HG03571 (cell line): ENCODE measurements around the gene HCN2.
A peak's percentile ranks its signal among the peaks of the same experiment; 100 is the strongest.

Experiments
- ATAC-seq: cut with Tn5 transposase; IDR thresholded peaks from one replicate; pipeline ENCODE4 v1.9.1; 2021; ENCODE audit not compliant: unreplicated experiment

HCN2 gene

DNA sequence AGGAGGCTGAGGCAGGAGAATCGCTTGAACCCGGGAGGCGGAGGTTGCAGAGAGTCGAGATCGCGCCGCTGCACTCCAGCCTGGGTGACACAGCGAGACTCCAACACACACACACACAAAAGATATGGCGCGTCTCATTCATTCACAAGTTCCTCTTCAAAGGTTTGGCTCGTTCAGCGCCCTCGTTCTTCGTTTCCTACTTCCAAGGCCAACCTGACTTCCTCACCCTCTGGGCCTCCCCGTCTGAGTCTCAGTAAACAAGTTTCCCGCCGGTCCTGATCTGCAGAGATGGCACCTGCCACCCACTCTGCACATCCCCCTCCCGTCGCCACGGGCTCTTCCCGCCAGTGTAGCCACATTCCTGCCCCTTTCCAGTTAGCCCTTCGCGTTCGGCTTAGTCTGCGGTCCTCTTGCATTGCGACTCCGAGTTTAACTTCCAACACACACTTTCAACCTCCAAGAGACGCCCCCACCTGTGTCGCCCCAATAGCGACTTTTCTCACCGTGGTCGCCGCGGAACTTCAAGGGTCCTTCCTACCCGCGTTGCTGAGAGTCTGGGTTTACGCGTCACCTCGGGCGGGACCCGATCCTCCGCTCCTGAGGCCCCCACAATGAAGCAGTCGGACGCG lies 18.6 kb upstream of the HCN2 start:
- no peak for ATAC-seq

DNA sequence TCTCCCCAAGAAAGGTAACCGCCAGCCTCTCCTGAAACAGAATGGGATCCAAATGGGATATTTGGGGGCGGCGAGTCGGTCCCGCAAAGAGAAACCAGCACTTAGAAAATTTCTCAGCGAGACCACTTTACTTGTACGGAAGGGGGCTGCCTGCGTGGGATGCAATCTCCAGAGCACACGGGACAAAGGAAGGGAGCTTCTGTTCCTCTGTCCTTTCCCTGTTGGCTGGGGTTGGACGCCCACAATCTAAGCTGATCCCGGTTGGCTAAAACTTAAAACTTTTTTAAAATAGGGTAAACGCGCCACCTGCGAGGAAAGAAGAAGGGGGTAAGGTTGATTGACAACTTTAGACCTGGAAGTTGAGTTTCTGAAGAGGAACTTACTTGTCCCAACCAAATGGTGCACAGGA lies 18.1 kb upstream of the HCN2 start:
- ATAC-seq = no peak

DNA sequence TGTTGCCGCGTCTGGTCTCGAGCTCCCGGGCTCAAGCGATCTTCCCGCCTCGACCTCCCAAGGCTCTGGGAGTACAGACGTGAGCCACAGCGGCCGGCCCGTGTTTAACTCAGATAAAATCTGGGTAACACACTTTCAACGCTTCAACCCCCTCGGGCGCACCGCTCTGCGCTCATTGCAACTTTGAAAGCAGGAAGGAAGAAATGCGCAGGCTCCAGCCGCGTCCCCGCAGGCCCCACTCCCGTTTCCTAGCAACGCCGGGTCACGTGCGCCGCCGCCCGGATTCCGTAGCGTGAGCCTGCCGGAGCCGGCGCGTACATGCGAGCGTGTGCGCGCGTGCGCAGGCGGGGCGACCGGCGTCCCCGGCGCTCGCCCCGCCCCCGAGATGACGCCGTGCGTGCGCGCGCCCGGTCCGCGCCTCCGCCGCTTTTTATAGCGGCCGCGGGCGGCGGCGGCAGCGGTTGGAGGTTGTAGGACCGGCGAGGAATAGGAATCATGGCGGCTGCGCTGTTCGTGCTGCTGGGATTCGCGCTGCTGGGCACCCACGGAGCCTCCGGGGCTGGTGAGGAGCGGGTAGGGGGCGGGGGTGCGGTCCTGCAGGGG lies 17.4 kb upstream of the HCN2 start, which contains the start of gene BSG:
Gene BSG (plus strand): TSS at position 457 of the 603 bp plus-strand sequence. CDS start 39 bp downstream, at position 496.
- ATAC-seq = peak; percentile 70

DNA sequence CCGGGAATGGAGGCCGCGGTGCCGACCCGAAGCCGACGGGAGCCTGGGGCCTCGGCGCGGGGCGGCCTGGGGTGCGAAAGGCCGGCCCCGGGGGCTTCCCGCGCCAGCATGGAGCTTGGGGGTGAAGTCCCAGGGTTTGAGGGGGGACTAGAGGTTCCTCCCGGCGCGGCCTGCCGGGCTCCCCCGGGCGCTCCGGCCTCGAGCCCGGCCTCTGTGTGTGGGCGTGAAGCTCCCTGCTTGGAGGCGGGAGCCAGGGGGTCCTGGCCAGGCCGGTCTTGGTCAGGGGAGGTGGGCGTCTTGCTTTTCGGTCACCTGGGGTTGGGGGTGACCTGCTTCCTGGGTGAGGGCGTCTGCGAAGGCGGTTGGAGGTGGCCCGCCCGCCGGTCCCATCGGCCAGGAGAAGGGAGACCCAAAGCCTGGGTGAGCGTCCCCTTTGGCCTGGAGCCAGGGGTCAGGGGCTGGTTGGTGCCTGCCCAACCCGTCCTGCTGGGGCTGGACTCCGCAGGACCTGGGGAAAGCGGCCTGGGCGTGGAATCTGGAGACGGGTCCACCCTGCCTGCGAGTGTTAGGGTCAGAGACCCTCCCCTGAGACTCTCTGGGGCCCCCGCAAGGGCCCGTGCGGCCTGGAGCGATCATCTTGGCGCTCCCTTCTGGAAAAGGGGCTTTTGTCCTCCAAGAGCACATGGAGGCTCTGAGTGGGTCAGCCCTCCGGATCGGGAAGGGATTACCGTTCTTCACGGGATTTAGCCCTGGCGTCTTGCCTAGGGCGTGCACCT lies 16.8 kb upstream of the HCN2 start:
- ATAC-seq = peak; percentile 4

DNA sequence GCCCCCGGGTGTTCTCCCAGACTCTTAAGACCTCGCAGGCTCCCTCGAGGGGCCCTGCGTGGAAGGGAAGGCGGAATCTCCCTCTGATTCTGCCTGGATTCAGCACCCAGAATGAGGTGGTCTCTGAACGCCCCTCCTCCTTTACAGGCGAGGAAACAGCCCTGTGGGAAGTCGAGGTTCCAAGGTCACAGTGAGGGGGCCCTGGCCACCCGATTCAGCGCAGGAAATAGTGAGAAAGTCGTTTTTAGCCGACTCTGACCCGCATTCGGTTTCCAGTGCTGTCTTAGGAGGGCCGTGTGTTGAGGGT lies 16.2 kb upstream of the HCN2 start:
- ATAC-seq = no peak

DNA sequence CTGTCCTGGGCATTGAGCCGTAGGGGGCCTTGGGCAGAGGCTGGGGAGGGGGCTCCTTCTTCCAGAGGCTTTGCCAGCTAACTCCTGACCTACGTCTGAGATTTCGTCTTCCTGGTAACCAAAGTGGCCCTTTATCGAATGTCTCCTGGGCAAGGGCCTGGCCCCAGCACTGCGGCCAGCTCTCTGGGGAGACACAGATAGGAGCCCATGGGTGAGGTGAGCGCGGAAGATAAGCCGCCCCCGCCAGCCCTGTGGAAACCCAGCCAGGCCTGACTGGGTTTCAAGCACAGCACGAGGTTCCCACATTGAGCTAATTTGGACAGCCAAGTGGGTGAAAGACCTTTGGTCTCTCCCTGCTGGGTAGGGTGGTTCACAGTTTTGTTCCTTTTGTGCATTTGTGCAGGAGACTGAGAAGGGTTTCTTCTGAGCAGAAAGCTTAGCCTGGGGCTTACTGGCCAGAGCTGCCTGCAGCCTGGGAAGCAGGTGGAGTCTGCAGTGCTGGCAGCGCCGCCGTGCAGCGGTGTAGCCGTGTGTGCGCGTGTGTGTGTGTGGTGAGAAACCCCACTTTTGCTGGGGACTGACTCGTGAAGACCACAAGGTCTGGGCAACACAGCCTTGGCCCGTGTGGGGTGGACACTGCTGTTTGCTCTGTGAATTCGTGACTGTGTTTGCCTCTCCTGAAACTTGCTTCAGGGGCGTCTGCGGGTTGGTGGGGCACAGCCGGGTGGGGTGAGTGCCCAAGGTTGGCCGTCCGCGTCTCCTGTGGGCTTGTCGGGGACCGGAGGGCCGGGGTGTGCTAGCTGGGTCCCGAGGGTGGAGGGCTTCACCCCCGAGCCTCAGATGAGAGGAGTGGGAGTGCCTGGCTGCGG lies 14.8 kb upstream of the HCN2 start:
- ATAC-seq = no peak

DNA sequence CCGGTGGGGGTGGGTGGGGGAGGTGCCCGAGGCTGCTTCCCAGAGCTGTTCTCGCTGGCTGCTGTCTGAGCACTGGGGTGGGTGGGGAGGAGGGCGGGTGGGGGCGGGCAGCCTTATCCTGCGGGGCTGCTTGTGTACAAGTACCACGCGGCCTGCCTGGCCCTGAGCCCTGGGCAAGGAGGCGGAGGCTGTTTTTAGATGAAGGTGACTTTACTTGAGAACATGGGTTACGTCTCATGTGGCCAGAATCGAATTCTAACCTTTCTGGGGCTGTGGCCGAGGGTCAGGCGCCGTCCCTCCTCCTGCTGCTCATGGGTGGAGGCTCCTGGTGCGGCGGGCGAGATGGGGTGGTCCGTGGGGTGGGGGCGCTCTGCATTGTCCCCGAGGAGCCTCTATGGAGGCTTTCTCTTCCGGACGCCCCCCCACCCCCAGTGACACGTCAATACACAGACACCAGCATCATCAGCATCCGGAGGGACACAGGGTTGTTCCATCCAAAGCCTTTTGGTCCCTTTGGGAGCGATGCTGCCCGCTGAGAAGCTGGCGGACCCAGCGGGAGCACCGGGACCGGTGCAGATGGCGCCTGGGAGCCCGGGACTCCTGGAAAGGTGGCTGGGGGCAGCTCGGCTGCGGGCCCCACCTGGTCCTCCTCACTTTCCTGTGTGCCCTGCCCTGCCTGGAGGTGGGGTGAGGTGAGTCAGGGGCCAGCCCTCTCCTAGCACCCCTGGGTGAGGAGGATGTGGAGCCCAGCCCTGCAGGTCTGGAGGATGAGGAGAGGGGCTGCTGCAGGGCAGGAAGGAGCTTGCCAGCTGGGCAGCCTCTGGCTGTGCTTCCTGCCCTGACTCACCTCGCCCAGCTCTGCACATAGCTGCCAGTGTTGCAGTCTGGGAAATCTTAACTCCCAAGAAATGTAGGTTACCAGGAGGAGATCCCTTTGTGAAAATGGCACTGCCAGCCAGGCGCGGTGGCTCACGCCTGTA lies 13.9 kb upstream of the HCN2 start:
- no peak for ATAC-seq

DNA sequence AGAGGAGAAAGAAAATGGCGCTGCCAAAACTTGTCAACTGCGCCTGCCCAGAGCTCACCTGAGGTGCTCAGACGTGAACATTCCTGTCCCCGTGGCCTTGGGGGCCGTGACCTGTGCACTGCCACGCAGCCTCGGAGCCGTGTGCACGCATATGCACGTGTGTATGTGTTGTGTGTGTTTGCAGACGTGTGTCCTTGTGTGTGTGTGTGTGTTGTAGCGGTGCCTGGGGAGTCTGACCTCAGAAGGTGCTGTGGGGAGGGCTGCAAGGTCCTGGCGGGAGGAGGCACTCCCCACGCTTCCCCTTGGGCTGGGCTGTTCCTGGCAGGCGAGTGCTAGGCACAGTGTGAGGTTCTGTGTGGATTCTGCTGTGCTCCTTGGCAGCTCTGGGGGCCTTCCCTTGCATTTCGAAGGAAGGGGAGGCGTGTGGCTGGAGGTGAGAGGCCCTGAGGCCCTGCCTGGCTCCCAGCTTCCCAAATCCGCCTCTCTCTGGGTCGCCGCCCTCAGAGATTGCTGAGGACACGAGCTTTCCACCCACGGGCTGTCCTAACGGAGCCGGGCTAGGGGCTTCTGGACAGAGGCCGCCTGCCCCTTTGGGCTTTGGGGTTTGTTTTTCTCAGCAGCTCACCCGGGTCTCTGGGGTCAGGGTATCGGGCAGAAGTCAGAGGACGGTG lies 12.8 kb upstream of the HCN2 start:
- no peak for ATAC-seq

DNA sequence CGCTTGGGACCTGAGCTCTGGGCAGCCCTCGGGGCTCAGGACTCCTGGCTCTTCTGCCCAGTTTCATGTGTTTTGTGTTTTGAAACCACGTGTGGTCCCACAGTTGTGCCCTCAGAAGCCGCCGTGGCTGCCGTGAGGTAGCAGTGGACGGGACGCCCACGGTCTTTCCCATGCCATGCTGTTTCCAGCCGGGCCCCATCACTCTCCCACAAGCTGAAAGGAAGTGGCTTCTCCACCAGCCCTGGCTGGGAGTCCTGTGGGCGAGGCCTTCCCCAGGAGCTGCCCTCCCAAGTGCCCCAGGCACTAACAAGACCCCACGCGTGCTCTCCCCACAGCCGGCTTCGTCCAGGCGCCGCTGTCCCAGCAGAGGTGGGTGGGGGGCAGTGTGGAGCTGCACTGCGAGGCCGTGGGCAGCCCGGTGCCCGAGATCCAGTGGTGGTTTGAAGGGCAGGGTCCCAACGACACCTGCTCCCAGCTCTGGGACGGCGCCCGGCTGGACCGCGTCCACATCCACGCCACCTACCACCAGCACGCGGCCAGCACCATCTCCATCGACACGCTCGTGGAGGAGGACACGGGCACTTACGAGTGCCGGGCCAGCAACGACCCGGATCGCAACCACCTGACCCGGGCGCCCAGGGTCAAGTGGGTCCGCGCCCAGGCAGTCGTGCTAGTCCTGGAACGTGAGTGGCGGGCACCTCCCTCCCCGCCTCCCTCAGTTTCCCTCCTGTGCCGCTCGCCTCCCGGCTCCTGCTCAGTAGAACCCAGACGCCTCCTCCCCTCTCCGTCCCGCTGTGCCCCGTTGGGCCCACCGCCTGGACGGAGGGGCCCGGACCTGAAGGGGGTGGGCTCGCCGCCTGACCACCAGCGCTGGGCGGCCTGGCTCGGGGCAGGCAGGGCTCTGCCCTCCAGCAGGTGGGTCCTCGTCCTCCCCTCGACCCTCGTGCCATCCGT lies 12.0 kb upstream of the HCN2 start:
- no peak for ATAC-seq

DNA sequence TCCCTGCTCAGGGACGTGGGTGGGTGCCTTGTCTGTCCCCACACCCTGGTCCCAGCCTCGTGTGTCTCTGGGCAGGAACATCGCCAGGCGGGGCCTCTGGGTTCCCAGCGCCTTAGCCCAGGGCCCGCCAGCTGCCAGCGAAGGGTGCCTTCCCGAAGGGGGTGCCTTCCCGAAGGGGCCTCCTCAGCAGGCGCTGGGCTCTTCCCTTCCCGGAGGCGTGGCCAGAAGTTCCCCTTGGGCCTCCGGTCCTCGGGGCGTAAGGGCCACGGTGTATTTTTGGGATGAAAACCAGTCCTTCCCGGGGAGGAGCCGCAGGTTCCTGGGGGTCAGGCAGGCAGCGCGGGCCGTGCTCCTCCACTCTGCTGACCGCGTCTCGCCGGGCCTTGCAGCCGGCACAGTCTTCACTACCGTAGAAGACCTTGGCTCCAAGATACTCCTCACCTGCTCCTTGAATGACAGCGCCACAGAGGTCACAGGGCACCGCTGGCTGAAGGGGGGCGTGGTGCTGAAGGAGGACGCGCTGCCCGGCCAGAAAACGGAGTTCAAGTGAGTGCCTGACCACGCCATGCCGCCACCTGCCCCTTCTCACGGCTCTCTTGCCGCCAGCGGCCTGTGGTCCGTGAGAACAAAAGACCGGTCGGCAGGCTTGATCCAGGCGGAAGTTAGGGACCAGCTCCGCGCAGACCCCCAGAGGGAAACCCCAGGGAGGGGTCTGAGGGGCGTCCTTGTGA lies 10.4 kb upstream of the HCN2 start:
- no peak for ATAC-seq

DNA sequence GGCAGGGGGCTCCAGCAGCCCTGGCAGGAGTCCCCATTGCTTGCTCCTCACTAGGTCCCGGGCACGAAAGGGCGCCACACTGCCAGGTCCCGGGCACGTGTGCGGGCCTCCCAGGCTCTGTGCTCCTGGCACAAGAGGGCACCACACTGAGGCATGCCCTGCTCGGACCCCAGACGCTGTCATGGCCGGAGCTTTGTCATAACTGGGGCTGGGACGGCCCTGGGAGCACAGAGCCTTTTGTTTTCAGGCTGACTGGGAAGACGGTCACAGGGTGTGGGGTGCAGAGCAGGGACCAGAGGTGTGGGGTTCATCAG lies 9.9 kb upstream of the HCN2 start:
- ATAC-seq = no peak

DNA sequence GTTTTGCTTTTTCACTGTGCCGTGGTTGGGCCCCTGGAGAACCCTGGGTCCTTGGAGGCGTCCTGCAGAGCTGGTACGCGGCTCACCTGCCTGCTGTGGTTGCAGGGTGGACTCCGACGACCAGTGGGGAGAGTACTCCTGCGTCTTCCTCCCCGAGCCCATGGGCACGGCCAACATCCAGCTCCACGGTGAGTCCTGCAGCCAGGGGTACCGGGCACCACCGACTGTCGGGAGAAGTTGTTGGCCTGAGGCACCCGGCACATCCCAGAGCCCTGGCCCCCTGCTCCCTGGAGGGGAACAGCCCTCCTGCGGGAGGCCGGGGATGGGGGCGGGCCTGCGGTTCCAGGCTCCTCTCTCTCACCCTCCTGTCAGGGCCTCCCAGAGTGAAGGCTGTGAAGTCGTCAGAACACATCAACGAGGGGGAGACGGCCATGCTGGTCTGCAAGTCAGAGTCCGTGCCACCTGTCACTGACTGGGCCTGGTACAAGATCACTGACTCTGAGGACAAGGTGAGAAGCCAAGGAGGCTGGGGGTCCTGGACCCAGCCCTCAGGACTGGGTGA lies 9.3 kb upstream of the HCN2 start:
- no peak for ATAC-seq

DNA sequence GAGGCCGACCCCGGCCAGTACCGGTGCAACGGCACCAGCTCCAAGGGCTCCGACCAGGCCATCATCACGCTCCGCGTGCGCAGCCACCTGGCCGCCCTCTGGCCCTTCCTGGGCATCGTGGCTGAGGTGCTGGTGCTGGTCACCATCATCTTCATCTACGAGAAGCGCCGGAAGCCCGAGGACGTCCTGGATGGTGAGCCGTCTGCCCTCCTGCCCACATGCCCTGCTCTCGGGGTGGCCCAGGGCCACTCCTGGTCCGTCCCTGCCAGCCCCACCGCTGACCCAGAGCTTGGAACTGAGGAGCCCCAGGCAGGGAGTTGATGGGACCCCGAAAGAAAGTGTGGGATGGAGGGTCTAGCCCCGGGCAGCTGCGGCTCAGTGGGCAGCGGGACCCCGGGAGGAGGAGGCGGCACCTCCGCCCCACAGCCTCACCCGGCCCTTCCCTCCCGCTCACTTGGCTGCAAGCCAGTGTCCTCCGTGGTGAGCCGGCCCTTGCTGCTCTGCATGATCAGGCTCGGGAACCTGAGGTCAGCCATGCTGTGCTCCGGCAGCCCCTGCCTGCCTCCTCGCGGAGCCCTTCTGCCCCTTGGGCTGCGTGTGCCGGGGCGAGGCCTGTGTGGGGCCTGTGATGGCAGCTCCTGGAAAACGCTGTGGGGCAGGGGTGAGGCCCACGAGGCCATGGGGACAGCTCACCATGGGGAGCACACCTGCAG lies 8.1 kb upstream of the HCN2 start:
- ATAC-seq = no peak

DNA sequence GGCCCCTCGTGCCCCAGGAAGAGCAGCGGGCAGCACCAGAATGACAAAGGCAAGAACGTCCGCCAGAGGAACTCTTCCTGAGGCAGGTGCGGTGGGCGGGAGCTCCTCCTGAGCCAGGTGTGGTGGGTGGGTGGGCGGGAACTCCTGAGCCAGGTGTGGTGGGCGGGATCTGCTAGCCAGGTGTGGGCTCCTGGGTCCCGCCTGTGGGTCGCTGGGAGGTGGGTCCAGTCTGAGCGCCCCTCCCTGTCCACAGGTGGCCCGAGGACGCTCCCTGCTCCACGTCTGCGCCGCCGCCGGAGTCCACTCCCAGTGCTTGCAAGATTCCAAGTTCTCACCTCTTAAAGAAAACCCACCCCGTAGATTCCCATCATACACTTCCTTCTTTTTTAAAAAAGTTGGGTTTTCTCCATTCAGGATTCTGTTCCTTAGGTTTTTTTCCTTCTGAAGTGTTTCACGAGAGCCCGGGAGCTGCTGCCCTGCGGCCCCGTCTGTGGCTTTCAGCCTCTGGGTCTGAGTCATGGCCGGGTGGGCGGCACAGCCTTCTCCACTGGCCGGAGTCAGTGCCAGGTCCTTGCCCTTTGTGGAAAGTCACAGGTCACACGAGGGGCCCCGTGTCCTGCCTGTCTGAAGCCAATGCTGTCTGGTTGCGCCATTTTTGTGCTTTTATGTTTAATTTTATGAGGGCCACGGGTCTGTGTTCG lies 7.0 kb upstream of the HCN2 start:
- no peak for ATAC-seq

DNA sequence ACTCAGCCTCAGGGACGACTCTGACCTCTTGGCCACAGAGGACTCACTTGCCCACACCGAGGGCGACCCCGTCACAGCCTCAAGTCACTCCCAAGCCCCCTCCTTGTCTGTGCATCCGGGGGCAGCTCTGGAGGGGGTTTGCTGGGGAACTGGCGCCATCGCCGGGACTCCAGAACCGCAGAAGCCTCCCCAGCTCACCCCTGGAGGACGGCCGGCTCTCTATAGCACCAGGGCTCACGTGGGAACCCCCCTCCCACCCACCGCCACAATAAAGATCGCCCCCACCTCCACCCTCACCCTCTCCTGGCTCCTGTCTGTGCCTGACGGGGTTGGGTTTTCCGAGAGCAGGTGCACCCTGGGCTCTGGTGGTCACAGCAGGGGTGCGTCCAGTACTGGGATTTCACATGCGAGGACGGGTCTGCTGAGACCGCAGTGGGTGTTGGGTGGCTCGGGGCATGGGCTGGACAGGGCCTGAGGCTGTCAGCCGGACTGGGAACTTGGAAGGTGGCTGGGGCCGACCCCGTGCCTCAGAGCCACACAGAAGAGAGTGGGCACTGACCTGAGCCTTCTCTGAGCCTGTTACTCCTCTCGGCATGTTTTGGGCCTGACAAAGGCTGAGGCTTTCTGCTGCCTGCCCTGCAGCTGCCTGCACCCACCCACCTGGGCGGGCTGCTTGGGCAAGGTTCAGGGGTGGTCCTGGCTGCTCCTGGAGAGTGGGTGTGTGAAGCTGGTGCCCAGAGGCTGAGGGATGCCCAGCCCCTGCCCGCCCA lies 6.3 kb upstream of the HCN2 start:
- ATAC-seq = no peak

DNA sequence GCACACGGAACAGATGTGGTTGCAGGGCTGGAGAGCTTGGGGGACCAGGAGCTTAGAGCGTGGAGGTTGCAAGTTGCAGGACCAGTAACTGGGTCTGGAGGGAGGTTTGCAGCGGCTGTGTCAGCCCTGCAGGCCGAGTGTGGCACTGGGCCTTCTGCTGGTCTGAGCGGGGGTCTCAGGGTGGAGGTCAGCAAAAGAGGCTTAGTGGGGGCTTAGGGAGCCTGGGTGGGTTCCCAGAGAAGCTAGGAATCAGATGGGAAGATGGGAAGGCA lies 5.8 kb upstream of the HCN2 start:
- ATAC-seq = no peak
